HG02970 (cell line): Measurements from ENCODE around the gene ZFX.

Experiments used
- ATAC-seq: cut with Tn5 transposase; IDR thresholded peaks from one replicate; pipeline ENCODE4 v1.9.1; 2021; ENCODE audit warnings: mild to moderate bottlenecking, moderate library complexity, moderate number of reproducible peaks; ENCODE audit not compliant: unreplicated experiment, low FRiP score

ZFX gene

DNA sequence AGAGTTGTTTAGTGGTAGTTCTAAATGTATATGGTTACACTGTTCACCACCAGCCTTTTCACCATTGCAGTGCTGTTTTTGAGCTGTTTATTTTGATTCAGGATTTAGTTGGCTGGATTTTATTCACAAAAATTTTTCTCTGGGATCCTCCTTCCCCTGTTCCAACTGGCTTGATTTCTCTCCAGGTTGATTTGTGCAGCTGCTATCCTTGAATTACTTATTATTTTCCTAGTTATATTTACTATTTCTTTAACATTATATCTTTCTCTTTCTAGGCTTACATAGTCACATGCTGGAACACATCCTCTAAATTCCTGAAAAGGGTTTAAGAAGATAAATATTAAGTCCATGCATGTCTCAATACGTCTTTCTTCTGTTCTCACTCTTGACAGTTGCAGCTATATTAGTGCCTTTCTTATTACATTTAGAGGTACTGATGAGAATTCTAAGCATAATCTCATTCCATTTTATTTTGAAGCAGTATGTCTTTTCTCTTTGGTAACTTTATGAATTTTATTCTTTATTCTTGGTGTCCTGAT is 82.2 kb downstream of the ZFX start:
- ATAC-seq = no peak

DNA sequence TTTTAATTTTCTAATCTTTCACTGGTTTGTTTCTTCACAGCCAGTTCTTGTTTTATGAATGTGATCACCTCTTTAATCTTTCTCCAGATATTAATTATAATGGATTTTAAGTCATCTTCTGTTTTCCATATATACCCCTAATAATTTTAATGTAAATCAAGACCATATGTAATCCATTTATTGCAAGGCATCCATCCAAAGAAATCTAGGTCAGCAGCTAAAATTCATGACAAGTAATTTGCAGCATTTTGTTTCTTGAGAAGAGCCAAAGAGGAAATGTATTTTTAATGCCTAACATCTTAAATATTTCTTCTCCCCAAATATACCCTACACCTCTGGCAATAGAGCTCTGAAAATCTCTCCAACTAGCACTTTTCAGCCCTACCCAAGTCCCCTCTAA is 83.3 kb downstream of the ZFX start:
- ATAC-seq = no peak

DNA sequence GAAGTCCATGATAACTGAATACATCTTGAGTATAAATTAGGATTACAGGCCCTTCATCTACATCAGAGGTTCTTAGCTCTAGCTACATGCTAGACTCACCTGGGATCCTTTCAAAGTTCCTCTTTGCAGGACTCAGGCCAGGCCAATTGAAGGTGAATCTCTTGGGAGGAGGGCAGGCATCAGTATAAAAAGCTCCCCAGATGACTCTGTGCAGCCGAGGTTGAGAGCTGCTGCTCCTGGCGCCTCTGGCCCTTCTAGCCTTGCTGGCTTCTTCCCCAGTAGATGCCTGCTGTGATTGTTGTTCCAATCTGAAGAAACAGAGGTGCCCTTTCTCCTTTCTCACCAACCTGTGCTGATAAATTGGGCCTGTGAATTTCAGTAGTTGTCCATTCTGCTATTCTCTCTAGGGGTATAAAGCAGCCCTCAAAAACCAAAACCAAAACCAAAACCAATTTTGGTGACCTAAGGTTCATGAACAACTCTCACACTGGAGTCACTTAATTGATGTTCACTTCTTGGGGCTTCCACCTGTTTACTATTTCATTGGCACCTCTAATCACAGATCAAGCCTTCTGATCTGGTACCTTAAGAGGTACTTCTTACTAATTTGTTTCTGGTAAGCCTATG is 85.7 kb downstream of the ZFX start:
- no peak for ATAC-seq

DNA sequence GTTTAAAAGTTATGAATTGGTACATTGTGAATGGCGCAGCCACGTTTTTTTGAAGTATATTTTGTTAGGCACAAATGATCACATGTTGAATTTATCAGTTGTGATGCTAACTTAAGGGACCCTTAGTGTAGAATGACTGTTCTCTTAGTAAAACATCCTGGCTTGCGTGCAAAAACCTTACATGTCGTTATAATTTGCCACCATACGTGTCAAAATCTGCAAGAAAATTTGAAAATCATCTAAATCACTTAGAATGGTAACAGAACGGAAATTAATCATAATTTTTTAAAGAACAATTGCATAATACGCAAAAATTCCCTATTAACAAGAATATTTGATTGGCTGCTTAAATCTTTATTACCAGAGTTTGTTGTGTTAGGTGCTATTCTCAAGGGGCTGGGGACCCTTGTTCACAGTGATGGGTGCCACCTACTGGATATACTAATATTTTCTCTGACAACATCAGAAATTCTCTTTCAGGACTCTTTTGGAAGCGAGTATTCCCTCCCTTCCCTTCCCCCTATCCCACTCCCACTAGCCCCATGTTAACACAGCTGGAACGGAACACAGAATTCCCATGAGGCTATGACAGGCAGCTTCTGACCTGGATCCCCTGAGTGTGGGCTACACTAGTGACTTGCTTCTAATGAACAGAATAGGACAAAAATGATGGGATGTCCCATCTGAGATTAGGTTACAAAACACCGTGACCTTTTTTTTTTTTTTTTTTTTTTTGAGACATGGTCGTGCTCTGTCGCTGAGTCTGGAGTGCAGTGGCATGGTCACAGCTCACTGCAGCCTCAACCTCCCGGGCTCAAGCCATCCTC is 92.5 kb downstream of the ZFX start:
- no peak for ATAC-seq

DNA sequence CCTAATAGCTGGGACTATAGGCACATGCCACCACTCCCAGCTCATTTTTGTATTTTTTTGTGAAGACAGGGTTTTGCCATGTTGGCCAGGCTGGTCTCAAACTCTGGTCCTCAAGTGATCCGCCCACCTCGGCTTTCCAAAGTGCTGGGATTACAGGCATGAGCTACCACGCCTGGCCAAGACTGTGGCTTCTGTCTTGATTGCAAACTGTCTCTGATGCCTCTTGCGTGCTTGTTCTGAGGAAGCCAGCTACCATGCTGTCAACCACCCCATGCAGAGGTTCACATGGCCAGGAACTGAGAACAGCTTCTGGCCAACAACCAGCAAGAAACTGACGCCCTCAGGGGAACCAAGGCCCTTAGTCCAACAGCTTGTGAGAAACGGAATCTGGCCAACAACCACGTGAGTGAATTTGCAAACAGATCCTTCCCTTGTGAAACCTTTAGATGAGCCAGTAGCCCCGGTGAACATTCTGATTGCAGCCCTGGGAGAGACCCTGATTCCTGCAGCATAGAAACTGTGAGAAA is 93.2 kb downstream of the ZFX start:
- peak; percentile 76 for ATAC-seq

DNA sequence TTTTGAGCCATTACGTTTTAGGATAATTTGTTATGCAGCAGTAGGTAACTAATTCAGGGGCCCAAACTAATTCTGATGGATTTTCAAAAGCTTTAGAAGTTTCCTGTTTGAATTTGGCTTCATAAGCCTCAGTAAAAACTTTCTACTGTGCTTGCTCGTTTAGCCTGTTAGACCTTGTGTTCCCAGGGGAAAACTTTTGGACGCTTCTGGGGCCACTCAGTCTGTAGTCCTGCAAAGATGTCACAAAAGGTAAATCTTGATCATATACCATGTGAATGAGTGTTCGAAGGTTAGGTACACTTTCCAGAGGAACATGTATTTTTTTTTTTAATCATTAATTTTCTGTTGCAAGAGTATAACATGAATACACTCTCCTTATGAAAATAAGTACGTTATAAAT is 93.7 kb downstream of the ZFX start:
- peak; percentile 19 for ATAC-seq

DNA sequence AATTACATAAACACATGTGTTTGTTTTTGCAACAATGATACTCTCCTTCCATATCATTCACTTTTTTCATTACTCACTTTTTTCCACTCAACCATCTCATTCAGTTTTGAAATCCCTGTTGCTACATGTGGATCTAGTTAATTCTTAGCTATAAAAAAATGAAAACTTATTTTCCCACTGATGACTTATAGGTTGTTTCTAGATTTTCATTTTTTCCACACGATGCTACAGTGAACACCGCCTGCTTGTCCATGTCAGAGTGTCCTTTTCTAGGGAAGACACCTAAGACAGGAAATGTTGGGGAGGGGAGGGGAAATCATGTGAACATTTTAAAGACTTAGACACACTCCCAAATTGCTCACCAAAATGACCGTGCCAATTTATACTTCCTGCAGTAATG is 94.2 kb downstream of the ZFX start:
- ATAC-seq = no peak

DNA sequence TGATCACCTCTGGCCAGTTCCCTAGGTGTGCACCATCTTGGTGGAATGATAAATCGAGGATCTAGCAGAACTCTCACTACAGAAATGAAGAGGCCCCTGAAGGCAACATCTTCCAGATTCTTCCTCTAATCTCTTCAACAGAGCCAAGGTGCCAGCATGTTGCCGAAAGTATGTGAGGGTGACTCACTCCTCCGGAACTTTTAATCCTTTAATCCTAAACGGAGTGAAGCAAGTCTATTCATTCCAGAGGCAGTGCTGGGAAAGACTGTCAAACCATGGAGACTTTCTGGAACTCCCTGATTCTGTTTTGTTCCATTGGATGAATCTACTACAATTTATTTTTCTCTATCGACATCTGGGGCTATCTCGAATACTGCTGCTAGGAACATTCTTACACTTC is 95.7 kb downstream of the ZFX start:
- no peak for ATAC-seq

DNA sequence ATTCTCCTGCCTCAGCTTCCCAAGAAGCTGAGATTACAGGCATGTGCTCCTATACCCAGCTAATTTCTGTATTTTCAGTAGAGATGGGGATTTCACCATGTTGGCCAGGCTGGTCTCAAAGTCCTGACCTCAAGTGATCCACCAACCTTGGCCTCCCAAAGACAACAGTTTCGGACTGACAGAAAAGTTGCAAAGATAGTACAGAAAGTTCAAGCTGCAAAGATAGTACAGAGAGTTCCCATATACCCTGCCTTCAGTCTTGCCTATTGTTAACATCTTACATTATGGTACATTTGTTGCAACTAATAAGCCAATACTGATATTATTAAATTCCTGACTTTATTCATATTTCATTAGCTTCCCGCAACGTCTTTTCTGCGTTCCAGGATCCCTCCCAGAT is 98.5 kb downstream of the ZFX start:
- ATAC-seq = no peak

DNA sequence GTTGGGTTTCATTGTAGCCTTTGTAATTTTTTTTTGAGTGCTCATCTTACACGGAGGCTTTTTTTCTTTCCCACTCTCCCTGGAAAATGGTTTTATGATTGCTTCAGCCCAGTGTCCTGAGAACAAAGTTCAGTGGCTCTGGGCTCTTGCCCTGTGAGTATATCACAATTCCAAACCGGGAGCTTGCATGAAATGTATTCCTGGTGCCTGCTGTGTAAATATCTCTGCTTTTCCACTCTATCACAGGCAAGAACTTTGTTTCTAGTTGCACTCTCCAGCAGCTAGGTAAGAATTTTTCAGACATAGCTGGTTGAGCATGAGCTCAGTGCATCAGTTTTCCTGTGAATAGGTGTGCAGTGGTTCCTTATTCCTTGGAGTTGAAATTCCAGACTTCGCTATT is 103.5 kb downstream of the ZFX start:
- no peak for ATAC-seq

DNA sequence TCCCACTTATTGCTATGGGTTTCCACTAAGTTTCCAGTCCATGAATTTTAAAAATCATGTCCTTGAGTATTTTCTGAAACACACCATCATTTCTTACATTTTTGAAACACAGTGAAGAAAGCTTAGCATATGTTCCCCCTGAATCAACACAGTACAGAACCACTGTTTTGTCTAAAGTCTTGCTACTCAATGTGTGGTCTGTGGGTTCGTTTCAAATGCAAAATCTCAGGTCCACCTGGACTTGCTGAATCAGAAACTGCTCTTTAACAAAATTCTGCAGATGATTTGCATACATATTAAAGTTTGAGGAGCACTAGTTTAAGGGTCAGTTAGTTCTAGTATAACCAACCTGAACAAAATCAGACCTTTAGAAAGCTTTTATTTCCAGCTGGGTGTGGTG is 103.9 kb downstream of the ZFX start:
- ATAC-seq = no peak

DNA sequence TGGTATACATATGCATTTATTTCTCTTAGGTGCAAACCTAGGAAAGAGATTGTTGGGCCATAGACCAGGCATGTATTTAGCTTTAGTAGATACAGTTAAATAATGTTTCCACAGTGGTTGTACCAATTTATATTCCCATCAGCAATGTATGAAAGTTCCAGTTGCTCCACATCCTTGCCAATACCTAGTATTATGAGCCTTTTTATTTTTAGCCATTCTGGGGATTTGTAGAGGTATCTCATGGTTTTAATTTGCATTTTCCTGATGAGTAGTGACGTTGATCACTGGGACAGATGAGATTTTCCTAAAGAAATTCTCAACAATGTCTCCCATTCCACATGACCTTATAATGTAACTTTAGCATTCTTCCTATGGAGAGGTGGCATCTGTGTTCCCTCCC is 107.5 kb downstream of the ZFX start:
- no peak for ATAC-seq

DNA sequence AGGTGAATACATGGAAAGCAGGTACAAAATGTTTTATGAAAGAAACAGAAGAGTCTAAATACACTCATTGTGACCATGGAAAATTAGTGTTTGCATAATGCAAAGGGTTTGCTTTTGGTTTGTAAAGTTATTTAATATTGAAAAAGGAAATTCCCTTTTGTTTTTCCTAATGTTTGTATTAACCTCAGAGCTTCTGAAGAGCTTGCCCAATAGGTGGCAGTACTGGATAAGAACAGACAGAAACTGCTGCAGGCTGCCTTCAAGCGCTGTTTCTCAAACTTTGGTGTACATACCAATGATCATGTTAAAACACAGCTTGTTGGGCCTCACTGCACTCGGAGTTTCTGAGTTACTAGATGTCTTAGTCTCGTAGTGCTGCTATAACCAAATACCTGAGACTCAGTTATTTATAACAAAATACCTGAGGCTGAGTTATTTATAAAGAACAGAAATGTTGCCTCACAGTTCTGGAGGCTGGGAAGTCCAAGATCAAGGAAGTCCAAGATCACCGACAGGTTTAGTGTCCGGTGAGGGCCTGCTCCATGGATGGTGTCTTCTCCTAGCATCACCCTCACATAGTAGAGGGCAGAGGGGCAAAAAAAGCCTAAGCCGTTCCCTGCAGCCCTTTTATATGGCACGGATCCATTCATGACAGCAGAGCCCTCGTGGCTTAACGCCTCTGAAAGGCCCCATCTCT is 110.2 kb downstream of the ZFX start:
- no peak for ATAC-seq

DNA sequence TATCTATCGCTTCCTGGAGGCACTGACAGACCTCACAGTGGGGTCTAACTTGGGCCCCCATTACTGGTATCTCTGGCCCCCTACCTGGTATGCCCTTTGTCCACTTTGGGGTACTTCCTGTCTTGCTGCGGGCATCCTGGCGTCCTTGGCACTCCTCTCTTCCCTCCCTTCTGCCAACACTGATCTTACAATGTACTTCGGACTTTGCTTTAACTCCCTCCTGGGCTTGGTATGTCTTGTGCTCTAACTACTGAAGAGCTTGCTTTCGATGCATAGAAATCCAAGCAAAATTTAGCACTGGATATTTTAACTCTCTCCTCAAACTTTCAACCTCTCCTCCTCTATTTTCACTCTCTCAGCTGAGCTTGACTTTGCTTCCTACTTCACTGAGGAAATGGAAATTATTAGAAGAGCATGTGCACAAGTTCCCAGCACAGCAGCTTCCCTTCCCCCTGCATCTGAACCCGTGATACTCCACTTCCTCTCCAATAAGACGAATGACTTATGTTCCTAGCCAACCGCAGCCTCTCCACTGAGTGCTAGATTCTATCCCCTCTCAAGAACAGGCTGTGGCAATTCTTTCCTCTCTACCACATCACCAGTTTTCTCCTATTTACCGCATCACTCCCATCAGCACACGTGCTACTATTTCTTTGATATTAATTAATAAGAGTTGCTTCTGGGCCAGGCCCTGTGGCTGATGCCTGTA is 111.5 kb downstream of the ZFX start:
- no peak for ATAC-seq

DNA sequence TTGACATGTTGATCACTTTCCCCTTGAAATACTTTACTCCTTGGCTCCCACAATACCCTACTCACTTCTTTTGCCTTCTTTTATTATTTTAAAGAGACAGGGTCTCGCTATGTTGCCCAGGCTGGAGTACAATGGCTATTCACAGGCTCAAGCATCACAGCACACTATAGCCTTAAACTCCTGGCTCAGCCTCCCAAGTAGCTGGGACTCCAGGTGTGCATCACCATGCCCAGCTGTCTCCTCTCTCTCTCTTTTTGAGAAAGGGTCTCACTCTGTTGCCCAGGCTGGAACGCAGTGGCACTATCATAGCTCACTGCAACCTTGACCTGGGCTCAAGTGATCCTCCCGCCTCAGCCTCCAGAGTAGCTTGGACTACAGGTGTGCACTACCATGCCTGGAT is 112.8 kb downstream of the ZFX start:
- ATAC-seq = no peak

DNA sequence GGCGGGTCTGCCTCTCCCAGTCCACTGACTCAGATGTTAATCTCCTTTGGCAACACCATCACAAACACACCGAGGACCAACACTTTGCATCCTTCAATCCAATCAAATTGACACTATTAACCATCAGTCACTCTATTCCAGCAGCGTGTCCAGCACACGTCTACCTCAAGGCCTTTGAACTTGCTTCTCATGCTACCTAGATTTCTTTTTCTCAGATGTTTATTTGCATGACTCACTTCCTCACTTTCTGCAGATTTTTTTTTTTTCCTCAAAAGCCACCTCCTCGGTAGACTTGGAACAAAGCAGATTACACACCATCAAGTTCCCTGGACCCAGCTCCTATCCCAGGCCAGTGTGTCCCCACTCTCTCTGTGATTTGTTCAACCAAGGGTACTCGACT is 114.9 kb downstream of the ZFX start:
- ATAC-seq = no peak
